HT-29 (cell line): ENCODE data around the gene AUH. TPM values are rescaled to one million over a fixed set of nuclear protein-coding genes. Genes with fewer than 3 reads are reported as not detected.

ENCODE experiments used
- DNase-seq: peaks from one replicate; pipeline ENCODE4 v3.0.0-alpha.2; 2015; ENCODE audit warnings: low spot score
- total RNA-seq: library from RNA; depleted of rRNA; stranded (reverse); fragments of >200 nt; shearing (Covaris generic); gene quantifications from 2 replicates; pipeline ENCODE4 v1.2.3, GENCODE V29; 2014

The AUH gene
- total RNA-seq, 1 experiment from 2014 or later, result 28.6 TPM

DNA sequence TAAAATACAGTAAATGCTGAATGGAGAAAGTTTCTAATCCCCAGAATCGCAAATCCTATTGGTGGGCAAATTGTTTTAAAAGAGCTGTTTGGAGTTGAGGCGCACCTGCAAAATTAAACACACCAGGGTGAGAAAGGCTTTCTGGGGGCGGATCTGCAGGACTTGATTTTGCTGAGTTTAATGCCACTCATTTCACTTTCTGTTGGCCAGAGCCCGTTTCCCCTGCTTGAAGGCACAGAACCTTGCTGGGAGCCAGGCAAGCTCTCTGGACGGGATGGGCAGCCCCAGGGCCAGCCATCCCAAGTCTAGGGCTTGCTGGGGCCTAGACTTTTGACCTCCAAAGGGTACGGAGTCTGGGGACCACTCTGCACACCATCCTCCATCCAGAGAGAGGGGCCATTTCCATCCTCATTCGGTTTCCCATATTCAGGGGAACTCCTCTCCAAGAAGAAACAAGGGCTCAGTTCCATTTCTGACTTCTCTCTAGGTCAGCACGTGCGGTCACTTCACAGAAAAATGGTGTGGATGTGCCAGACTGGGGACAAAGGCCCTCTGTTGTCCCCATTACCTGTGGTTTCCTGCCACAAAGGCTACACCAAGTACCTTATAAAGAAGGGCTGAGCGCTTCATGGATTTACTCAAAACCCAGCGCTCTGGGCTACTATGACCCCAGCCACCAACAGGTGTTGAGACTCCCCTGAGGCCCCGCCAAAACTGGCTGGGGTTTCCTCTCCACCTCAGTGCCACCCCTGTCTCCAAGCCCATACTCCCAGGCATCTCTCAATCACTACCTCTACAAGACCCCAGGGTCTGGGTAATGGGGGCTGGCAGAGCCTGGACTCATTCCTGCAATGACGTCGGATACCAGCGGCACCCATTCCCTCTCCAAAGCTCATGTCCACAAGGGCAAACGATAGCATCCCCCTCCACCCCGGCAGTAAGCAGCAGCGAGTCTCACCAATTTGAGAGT, 170.0 kb downstream of the AUH start:
- no peak for DNase-seq

GRCh38 chr9:91190062-91190461, 171.7 kb downstream of the AUH start:
- no peak for DNase-seq

DNA sequence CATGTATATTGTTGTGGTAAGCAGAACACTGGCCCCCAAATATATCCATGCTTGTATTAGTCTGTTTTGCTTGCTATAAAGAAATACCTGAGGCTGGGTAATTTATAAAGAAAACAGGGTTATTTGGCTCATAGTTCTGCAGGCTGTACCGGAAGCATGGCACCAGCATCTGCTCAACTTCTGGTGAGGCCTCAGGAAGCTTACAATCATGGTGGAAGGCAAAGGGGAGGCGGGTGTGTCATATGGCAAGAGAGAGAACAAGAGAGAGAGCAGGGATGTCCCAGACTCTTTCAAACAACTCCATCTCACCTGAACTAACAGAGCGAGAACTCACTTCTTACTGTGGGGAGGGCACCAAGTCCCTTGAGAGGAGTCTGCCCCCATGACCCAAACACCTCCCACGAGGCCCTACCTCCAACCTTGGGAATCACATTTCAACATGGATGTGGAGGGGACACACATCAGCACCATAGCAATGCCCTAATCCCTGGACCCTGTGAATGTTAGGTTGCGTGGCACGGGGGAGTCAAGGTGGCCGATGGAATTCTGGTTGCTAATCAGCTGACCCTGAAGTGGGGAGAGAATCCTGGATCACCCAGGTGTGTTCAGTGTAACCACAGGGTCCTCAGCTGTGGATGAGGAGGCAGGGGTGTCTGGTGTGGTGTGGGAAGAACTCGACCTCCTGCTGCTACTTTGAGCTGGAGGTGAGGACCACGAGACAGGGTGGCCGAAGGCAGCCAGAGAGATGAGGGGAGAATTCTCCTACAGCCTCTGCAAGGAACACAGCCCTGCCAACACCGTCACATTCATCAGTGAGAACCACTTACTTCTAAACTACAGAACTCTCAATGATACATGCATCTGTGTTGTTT, 172.8 kb downstream of the AUH start:
- DNase-seq, result no peak

DNA sequence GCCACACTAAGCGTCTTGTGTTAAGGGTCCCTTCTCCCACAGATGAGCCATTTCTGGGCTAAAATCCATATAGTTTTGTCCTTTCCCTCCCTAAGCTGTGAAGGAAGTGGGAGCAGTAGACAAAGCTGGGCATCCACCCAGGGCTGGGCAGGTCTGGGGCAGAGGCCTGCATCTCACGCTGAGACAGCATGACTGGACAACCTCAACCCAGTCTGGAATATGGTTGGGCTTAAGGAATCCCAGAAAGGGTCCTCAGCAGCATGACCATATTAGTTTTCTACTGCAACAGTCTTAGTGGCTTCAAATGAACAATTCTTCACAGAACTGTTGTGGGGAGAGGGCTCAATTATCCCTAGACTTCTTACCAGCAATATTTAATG, 173.8 kb downstream of the AUH start:
- DNase-seq, result no peak

- DNase-seq, result no peak
These were observed 174.3 kb downstream of the AUH start for GRCh38 chr9:91187311-91187964.

- no peak for DNase-seq
These were observed 175.0 kb downstream of the AUH start for GRCh38 chr9:91186632-91187108.

- DNase-seq, result no peak
These were observed 176.4 kb downstream of the AUH start for GRCh38 chr9:91185193-91185886.

GRCh38 chr9:91182429-91183225, 179.1 kb downstream of the AUH start:
- no peak for DNase-seq

- no peak for DNase-seq
These were observed 180.2 kb downstream of the AUH start for GRCh38 chr9:91181541-91181940.

- no peak for DNase-seq
These were observed 180.8 kb downstream of the AUH start for GRCh38 chr9:91180930-91181268.

DNA sequence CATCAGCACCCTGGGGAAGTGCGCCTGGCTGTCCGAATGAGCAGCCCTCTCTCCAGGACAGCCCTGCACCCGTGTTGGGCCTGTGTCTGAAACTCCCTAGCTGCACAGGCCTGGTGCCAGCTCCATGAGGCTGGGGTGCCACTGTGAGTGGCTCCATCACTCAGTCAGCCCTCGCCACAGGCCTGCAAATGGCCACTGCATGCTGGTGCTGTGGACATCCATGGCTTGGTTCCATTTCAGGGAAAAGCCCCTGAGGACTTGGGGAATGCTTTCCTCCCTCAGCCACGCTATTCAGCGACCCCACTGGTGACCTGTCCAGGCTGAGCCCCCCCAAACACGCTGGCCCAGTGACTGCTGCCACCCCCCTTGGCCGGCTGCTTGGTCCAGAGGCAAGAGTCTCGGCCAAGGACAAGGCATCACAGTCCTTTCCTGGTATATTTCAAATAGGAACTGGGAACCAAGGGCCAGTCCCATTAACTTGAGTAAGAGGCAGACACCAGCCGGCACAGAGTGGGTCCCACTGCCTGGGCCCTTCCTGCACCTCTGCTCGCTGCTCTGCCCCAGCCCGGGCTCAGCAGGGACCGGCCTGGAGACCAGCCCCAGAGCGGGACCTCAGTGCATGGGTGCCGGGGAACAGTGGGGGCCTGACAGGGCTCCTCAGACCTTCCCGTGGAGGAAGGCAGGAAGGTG, 181.3 kb downstream of the AUH start:
- DNase-seq, result no peak

DNA sequence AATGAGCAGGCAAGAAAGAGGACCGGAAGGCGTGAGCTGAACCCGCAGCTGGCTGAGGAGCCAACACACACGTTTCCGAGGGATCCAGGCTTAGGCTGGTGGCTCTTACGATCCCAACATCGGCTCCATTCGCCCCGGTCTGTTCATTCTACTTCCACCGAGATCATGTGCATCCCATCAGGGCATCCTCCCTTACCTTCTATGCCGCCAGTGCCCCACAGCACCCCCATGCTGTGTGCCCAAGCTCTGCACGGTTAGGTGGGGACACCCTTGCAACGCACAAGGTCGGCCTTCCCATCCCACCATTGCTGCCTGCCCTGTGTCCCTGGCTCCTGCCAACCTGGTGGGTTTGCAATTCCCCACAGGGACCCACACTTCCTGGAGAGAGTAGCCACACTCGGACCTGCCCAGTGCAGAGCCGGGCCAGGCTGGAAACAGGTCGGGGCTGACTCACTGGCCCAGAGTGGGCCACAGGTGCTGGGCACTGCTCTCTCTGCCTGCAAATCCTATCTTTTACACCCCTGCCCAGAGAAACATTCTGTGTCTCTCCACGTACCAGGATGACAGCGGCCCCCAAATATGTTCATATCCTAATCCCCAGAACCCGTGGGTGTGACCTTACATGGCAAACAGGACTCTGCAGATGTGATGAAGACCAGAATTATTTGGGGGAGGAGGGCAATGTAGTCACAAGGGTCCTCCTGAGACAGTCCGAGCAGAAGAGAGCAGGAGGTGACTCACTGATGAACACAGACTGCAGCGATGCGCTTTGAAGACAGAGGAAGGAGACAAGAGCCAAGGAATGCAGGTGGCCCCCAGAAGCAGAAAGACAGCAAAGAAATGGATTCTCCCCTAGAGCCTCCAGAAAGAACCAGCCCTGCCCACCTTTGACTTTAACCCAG, 182.2 kb downstream of the AUH start:
- DNase-seq, result no peak

GRCh38 chr9:91178281-91179236, 183.2 kb downstream of the AUH start:
- no peak for DNase-seq

DNA sequence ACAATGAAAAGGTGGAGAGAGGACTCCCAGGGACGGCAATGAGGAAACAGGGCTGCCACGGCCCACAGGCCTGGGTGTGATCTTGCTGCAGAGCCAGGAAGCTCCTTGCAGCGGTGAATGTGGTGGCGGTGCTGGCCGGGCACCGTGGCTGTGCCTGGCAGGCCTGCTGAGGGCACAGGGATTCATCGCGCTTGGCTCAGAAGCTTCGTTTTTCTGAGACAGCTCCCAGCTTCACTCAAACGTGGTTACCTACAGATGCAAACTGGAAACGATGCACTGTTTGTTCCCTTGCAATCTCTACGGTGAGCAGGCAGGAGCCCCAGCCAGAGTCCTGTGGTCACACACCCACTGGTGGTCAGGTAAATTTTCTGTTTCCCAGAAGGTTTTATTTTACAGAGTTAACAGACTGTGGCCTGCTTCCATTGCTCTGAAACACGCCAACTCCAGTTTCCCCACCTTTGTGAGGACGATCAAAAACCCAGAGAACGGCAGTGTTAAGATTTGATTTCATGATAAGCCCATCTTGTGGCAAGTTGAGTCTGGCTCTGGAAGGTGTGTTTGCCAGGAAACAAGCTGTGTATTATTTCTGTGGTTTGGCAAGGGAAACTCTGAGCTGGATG, 183.9 kb downstream of the AUH start:
- DNase-seq, result no peak

DNA sequence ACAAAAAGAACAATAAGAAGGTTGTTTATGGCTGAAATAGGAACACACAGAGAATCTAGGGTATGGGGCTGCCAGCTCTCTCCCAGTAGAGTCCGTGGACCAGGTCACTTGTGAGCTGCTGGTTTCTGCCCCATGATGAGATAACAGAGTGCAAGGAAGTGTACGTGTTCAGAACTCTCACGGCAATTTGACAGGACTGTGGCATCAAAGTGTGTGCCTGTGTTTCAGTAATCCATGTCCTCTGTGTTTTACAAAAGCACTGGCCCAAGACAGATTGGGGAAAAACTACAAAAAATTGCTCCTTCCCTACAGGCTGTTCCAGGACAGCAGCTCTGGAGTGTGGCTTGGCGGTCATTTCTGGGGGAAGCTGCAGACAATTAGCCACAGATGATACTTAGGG, 184.6 kb downstream of the AUH start:
- DNase-seq, result no peak

DNA sequence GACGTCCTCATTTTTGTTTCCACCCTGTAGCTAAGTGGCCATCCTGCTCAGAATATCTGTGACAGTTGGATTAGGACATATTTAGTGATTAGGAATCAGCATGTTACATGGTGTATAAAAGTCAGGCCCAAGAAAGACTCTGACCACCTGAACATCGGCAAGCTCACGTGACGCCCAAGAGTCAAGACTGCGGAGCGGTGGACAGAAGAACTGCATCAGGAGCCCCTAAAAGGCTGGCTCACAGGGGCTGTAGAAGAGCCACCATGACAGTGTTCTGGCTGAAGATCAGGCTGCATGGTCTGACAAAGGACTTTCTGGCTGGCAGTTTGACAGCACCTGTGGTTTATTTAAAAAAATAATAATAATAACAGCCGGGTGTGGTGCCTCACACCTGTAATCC, 185.3 kb downstream of the AUH start:
- DNase-seq, result no peak

- no peak for DNase-seq
These were observed 186.9 kb downstream of the AUH start for GRCh38 chr9:91174772-91175171.
